Ovary (tissue), 9 donors: ENCODE data around the gene SLC9A7. TPM values are rescaled to one million over a fixed set of nuclear protein-coding genes. Genes with fewer than 3 reads are reported as not detected.

Source experiments
- DNase-seq, 5 donors: peaks; one replicate each; pipeline ENCODE4 v3.0.0-alpha.2; 2019 to 2020
- H3K27ac ChIP-seq, 2 donors: fragments of 200-600 bp; one replicate each; pipeline versions ENCODE4 v1.5.1 to v1.8.0; 2019 to 2022
- H3K27me3 ChIP-seq: fragments of 200-600 bp; one replicate; pipeline ENCODE4 v1.8.0; 2022
- H3K36me3 ChIP-seq: fragments of 200-600 bp; sonication (generic); one replicate; pipeline ENCODE4 v1.5.1; 2019
- H3K4me1 ChIP-seq: one replicate; pipeline ENCODE4 v1.8.1; 2013; ENCODE audit warnings: mild to moderate bottlenecking, moderate library complexity; ENCODE audit not compliant: insufficient read depth
- H3K4me3 ChIP-seq: fragments of 200-600 bp; sonication (generic); one replicate; pipeline ENCODE4 v1.5.1; 2017
- H3K9me3 ChIP-seq, 2 donors: fragments of 200-600 bp in 1 of 2; sonication (generic) in 1 of 2; one replicate each; pipeline versions ENCODE4 v1.5.1 to v1.8.1; 2013 to 2019; ENCODE audit warnings: mild to moderate bottlenecking in 1 of 2, moderate library complexity in 1 of 2
- EP300 ChIP-seq: sonication (generic); formaldehyde crosslinking; IDR thresholded peaks from one replicate; pipeline ENCODE4 v1.6.1; 2017; ENCODE audit warnings: antibody characterized with exemption
- POLR2A ChIP-seq: fragments of 450-650 bp; IDR thresholded peaks from one replicate; pipeline ENCODE4 v1.6.1; 2017; ENCODE audit warnings: antibody characterized with exemption, mild to moderate bottlenecking, moderate library complexity
- WGBS, 3 donors: extraction: QIAGEN DNeasy Blood & Tissue Kit in 1 of 3; methylation state at CpG; one replicate each; pipeline versions ENCODE4 v1.1.5 to v1.1.7; 2013 to 2017; 5-methylcytosine and 5-hydroxymethylcytosine counted together
- intact Hi-C, 4 donors: fragments of 100-400 bp; cut with DNase I; formaldehyde crosslinking; loops; one replicate each; pipeline versions ENCODE4 v1.11.0 to v1.15.1; 2022 to 2023
- polyA plus RNA-seq, 2 donors: library from polyadenylated mRNA; stranded (reverse); fragments of 200-250 nt in 1 of 2; fragments of 350-450 nt in 1 of 2; fragmentation: Illumina TruSeq in 1 of 2; extraction: RNeasy Lipid Tissue Mini Kit (QIAGEN cat#74804) in 1 of 2; gene quantifications; one replicate each; pipeline ENCODE4 v1.2.3, GENCODE V29; 2013 to 2014
- total RNA-seq, 7 donors: library from RNA; depleted of rRNA in 2 of 7; stranded (reverse); fragments of >200 nt in 2 of 7; fragmentation: NEBNext Ultra II Directional in 3 of 7; extraction: Animal tissue kit (Norgen Biotek cat#: 25700) in 3 of 7; gene quantifications; one replicate each; pipeline versions ENCODE4 v1.1.0 to v1.2.4, GENCODE V29; 2016 to 2023
- TF ChIP-seq, protein P1 (sequence below), 3 donors: fragments of 450-650 bp in 2 of 3; fragments of 200-600 bp in 1 of 3; IDR thresholded peaks; one replicate each; pipeline versions ENCODE4 v1.5.1 to v1.8.0; 2016 to 2022; ENCODE audit warnings: antibody characterized with exemption in 3 of 3, mild to moderate bottlenecking in 1 of 3
- donor health status: DM: no; HTN: no; CAD: no; lungs with moderate emphysema.
- donor health status: DM: no; HTN: no; CAD: no.
- donor health status: Bipolar disorder and iron deficiency.
- donor health status: DM: yes; HTN: yes; CAD: no.
- donor health status: DM: no; HTN: no; CAD: no.
- donor health status: DM: yes; HTN: yes; CAD: no.

Gene SLC9A7
- total and polyA plus RNA-seq, 9 donors = 2.2 to 22.3 (median 9.1) TPM

DNA sequence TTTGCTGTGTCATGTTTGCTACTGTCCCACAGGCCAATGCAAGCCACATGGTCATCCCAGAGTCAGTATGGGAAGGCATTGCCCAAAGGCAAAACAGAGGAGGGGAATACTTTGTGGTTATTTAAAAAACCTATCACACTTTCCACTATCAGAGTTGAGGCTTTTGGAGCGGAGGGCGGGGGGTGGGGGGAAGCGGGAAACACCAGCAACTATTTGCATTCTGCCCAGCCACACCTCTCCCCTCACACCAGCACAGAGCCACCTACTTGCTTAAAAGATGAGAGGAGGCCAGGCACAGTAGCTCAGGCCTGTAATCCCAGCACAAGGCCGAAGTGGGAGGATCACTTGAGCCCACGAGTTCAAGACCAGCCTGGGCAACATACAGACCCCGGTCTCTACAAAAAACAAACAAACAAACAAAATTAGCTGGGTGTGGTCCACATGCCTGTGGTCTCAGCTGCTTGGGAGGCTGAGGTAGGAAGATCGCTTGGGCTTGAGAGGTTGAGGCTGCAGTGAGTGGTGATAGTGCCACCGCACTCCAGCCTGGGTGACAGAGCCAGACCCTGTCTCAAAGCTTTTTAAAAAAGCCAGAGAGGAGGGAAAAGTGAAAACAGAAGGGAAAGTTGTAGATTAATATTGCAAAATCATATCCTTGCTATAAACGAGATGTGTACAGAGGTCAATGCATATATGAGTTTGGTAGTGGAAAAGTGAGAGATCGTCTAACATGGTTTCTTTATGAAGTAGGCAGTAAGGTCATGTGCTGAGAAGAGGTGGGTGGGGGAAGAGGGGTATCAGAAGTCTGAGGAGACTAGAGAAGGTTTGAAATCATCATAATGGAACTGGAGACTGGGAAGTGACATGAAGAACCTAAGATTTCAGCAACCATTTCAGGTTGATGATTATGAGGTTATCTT lies 187.2 kb downstream of the SLC9A7 start:
- intact Hi-C loops = loop anchor here in 3 of 4 donors (5.0 to 10.0 kb wide), 3 partner anchors 63 to 76 kb away; no protein-coding TSS in a partner anchor
- TF ChIP-seq, protein P1, sequence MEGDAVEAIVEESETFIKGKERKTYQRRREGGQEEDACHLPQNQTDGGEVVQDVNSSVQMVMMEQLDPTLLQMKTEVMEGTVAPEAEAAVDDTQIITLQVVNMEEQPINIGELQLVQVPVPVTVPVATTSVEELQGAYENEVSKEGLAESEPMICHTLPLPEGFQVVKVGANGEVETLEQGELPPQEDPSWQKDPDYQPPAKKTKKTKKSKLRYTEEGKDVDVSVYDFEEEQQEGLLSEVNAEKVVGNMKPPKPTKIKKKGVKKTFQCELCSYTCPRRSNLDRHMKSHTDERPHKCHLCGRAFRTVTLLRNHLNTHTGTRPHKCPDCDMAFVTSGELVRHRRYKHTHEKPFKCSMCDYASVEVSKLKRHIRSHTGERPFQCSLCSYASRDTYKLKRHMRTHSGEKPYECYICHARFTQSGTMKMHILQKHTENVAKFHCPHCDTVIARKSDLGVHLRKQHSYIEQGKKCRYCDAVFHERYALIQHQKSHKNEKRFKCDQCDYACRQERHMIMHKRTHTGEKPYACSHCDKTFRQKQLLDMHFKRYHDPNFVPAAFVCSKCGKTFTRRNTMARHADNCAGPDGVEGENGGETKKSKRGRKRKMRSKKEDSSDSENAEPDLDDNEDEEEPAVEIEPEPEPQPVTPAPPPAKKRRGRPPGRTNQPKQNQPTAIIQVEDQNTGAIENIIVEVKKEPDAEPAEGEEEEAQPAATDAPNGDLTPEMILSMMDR (IDR thresholded peaks at IDR 0.05) = no peak
- TF ChIP-seq POLR2A (no peak), EP300 (no peak)
- 77 to 81% (median 78%) methylated on average over 10 of the region's 10 CpGs for WGBS, 3 donors

DNA sequence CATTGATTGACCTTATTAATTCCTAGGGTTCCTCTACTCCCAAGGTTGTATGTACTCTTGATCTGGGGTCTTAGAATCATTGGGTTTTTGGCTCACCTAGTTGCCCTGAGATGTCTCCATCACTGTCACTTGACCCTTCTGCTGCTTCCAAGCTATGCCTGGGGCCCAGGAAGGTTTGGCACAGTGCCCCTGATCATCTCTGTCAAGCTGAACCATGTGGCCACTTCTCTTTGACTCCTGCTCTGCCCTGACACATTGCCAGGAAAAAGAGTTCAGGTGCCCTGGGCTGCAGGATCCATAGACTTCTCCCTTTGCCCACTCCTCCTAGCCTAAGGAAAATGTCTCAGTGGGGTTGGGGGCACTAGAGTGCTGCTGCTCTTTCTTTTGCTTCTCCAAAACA lies 189.3 kb downstream of the SLC9A7 start:
- TF ChIP-seq POLR2A (no peak), EP300 (no peak)
- TF ChIP-seq, protein P1 (IDR thresholded peaks at IDR 0.05) = no peak
- intact Hi-C loops = loop anchor here in 3 of 4 donors (5.0 to 10.0 kb wide), 3 partner anchors 65 to 78 kb away; no protein-coding TSS in a partner anchor
- H3K4me3 ChIP-seq = no peak overlapping the region

More for the DNA sequence above, 187.2 kb downstream of the SLC9A7 start:
- DNase-seq = no peak
- no peak overlapping the region for H3K27ac ChIP-seq
- no peaks in the 10 kb centered on the region for H3K4me1 ChIP-seq
- no peaks in the 10 kb centered on the region for H3K36me3 ChIP-seq
- no peaks in the 10 kb centered on the region for H3K9me3 ChIP-seq
- no peak overlapping the region for H3K4me3 ChIP-seq
- H3K27me3 ChIP-seq = no peaks in the 10 kb centered on the region

DNA sequence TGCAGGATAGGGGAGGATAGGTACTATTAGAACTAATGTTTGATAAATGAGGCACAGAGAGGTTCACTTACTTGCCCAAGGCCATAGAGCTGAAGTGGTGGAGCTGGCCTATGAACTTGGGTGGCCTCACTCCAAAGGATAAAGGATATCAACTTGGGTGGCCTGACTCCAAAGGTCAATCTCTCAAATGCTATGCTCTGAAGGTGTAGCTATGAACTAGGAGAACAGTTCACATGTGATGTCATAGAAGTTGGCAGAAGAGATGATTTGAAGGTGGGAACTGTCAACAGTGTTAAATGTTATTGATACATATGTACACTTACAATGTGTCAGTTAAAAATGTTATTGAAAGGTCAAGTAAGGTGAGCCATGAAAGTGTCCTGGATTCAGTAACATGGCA lies 191.5 kb downstream of the SLC9A7 start:
- H3K27me3 ChIP-seq = no peaks in the 10 kb centered on the region
- TF ChIP-seq, protein P1 (IDR thresholded peaks at IDR 0.05) = no peak
- no peak for TF ChIP-seq POLR2A
- no peak for TF ChIP-seq EP300
- H3K4me3 ChIP-seq = no peak overlapping the region
- no peak for DNase-seq
- H3K4me1 ChIP-seq = no peaks in the 10 kb centered on the region
- intact Hi-C loops = no loop called here
- H3K36me3 ChIP-seq = no peaks in the 10 kb centered on the region
- H3K27ac ChIP-seq = no peak overlapping the region
- no peaks in the 10 kb centered on the region for H3K9me3 ChIP-seq

More for the DNA sequence above, 189.3 kb downstream of the SLC9A7 start:
- H3K9me3 ChIP-seq = no peaks in the 10 kb centered on the region
- H3K27ac ChIP-seq = no peak overlapping the region
- no peak for DNase-seq
- H3K36me3 ChIP-seq = no peaks in the 10 kb centered on the region
- no peaks in the 10 kb centered on the region for H3K27me3 ChIP-seq
- H3K4me1 ChIP-seq = no peaks in the 10 kb centered on the region

DNA sequence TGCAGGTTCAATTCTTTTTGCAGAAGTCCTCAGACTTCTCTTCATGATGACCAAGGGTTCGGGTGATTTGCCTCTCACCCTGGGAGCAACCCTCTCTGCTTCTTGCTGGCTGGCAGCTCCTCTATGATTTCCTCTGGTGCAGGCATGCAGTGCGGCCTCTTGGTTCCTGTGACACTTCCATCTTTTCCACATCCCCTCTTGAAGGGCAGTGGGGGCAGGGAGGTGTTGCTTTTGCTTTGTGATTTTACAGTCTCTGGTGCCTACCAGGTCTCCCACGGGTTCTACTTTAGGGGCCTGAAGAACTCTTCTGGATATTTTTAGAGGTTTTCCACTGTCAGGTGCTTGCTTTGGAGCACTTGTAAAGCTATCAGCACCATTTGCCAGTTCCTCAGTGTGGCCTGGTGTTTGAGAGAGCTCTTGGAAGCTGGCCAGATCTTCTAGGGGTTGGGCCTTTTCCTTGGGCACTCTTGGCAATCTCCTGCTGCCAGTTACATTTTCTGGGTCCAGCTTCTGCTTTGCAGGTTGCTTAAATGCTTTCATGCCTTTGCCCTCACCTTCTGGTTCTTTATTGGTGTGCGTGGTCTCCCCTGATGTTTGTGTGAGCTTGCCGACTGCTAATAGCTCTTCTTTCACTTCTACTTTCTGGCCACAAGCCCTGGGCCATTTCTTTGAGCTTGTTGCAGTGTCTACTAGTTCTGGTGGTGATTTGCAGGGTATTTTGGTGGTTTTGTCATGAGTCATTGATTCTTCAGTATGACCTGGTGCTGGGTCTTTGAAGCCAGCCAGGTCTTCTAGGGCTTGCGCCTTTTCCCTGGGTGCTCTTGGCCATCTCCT lies 196.9 kb downstream of the SLC9A7 start:
- TF ChIP-seq EP300 (no peak), POLR2A (no peak)
- TF ChIP-seq, protein P1 (IDR thresholded peaks at IDR 0.05) = no peak
- no peak overlapping the region for H3K4me3 ChIP-seq
- WGBS, 3 donors = 79 to 86% (median 80%) methylated on average over 6 of the region's 6 CpGs
- DNase-seq = no peak
- no peaks in the 10 kb centered on the region for H3K36me3 ChIP-seq
- intact Hi-C loops = no loop called here
- H3K9me3 ChIP-seq = no peaks in the 10 kb centered on the region
- no peak overlapping the region for H3K27ac ChIP-seq
- H3K4me1 ChIP-seq = no peaks in the 10 kb centered on the region
- H3K27me3 ChIP-seq = no peaks in the 10 kb centered on the region
